ENCODE results near the gene METTL15.

DNA sequence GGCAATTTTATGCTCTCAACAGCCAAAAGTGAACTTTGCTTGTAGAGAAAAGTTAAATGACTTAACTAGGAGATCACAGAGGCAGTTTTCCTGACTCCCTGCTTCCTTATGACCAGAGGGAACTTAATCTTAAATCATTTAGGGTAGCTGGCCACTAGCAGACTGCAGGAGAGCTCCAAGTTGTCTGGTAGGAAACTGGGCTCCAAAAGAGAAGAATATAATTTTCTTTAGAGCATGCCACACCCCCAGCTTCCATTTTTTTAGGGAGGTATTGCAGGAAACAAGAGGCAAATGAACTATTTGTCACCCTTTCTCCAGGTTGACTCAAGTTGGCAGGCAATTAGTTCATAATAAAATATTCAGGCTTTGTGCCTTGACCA is 2.6 kb downstream of the METTL15 start:
- TF ChIP-seq, protein P1, sequence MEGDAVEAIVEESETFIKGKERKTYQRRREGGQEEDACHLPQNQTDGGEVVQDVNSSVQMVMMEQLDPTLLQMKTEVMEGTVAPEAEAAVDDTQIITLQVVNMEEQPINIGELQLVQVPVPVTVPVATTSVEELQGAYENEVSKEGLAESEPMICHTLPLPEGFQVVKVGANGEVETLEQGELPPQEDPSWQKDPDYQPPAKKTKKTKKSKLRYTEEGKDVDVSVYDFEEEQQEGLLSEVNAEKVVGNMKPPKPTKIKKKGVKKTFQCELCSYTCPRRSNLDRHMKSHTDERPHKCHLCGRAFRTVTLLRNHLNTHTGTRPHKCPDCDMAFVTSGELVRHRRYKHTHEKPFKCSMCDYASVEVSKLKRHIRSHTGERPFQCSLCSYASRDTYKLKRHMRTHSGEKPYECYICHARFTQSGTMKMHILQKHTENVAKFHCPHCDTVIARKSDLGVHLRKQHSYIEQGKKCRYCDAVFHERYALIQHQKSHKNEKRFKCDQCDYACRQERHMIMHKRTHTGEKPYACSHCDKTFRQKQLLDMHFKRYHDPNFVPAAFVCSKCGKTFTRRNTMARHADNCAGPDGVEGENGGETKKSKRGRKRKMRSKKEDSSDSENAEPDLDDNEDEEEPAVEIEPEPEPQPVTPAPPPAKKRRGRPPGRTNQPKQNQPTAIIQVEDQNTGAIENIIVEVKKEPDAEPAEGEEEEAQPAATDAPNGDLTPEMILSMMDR (IDR thresholded peaks at IDR 0.05; ENCODE audit: low read length) = no peak
- TF ChIP-seq EZH2 (optimal IDR thresholded peaks at IDR 0.05; ENCODE audit: low read depth, low read length) (no peak), EZH2phosphoT487 (IDR thresholded peaks at IDR 0.05; ENCODE audit: low read length) (no peak)

Measured in MM.1S (cell line).